HK-2 (cell line): ENCODE measurements around the gene BCOR.
A peak's percentile ranks its signal among the peaks of the same experiment; 100 is the strongest.

Experiments used
- DNase-seq: peaks from one replicate; pipeline ENCODE4 v3.0.0-alpha.2; 2018; ENCODE audit not compliant: unreplicated experiment

The BCOR gene

DNA sequence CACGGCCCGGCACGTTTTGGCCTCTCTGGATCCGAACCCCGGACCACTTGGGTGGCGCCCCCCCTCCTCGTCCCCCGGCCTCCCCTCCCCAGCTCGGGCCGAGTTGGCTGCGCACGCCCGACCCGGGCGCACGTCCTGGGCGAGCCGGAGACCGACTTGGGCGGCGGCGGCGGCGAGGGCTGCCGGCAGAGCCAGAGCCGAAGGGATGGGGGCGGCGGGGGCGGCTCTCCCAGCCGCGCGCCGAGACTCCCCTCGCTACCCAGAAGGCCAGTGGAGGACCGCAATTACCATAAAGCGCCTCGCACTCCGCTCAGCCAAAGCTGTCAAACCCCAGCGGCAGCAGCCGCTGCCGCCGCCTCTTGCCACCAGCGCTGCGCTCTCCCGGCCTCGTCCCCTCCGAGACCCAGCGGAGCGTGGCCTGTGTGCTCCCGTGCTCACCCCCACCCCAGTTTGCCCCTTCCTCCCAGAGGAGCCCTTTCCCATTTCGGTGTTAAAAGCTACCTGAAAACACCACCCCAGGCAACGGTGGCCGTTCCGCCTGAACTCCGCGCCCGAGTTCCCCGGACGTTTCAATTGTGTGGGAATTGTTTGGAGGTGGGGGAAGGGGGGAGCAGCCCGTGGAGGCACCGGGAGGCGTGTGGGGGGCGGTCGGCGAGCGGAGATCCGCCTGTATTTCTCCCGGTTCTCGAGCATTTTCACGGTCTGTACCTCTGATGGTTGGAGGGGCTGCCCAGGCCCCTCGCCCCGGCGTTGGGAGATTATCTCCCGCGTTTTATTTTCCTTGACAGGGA, 701 bp upstream of the BCOR start:
- peak; percentile 53 for DNase-seq

DNA sequence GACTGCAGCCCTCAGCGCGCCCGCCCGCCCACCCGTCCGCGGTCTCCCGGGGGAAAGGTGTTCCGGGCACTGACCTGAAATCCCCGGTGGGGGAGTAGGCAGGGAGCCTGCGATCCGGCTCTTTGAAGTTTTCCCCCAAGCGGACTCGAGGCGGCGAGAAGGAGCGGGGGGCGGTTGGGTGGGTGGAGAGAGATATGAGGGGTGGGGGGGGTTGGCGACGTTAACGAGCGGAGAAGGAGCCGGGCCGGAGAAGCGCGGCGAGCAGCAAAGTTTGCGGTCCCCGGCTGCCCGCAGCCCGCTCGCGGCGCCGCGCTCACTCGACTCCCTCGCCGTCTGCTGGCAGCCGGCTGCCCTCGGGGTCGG, 636 bp downstream of the BCOR start:
- DNase-seq = peak; percentile 24

DNA sequence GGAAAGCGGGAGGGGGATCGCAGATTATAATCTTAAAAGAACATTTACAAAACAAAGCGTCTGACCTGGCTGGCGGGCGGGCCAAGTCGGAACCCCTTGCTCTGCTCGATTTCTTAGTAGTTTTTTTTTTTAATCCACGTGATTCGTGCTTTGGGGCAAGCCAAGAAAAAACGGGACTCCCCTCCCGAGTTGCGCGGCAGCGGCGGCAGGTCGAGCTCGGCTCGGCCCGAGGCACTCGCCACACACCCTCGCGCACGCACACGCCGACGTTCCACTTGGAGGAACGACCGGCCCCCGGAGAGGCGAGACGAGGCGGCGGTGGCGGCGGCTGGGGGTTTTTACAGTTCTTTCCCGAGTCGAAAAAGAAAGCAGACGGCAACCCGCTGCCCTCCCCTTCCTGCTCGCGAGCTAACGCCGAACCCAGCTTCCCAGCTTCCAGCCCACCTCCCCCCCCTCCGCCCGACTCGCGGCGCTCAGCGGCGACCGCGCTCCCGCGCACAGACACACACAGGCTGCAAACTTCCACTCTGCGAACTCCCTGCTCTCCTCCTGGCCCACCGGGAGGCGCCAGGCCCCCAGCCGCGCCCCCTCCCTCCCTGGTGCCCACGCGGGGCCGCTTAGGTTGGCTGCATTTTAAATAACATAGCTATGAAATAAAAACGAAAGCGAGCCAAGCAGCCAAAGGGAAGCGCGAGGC, 1.2 kb downstream of the BCOR start:
- DNase-seq = peak; percentile 54

DNA sequence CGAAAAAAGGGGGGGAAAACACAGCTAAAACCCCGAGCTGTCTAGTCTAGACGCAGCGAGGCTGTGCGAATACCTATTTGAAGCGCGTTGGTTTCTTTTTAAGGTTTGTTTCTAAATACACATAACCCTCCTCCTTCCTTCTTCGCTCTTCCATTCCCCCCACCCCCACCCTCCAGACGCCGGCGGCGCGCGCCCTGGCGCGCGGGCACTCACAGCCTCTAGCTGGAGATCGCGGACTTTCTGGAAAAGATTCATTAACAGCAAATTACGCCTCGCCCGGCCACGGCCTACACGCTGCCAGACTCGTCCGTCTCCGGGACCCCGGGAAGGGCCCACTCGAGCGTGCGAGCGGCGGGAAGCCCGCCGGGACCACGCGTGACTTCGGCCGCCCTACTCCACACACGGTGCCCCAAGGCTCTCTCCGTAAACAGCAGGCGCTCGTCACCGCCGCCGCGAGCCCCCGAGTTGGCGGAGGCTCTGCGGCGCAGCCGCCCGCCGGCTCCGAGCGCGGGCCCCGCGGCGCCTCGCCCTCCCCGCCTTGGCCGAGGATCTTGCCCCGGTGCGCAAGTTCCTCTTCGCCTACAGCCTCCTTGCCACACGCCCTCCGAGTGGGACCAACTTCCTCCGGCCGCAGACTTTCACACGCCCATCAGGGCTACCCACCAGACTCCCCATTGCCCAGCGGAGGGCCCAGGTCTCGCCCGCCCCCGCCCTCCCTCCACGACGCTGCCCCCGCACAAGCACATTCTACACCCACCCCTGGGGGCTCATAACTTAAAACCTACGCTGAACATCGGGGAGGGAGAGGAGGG, 2.0 kb downstream of the BCOR start:
- DNase-seq = peak; percentile 26

DNA sequence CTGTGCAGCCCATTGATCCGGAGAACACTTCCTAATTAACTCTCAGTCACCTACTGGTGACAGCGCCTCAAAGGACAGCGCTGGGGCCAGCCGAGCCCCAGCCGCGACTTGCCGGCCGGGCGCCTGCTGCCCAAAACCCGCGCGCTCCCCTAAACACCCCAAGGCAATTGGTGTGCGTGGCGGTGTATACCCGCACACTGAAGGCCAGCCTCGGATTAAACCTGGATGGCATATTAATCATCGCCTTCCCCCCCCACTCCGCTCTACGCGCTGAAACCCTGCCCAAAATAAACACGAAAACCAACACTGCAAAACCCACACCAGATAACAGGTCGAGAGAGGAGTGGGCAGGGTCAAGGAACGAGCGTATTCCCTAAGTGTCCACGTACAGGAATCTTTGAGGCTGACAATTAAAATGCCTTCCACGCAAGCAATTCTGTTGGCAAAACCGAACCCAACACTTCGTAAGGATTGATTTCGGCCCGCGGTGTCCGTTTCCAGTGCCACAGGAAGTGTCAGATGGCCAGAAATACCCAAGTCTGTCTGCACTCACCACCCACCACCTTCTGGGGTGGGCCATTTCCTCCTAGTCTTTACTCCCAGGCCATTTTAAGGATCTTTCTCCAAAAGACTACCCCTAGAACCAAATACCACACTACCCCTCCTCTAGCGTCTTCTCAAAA, 2.7 kb downstream of the BCOR start:
- peak; percentile 7 for DNase-seq

DNA sequence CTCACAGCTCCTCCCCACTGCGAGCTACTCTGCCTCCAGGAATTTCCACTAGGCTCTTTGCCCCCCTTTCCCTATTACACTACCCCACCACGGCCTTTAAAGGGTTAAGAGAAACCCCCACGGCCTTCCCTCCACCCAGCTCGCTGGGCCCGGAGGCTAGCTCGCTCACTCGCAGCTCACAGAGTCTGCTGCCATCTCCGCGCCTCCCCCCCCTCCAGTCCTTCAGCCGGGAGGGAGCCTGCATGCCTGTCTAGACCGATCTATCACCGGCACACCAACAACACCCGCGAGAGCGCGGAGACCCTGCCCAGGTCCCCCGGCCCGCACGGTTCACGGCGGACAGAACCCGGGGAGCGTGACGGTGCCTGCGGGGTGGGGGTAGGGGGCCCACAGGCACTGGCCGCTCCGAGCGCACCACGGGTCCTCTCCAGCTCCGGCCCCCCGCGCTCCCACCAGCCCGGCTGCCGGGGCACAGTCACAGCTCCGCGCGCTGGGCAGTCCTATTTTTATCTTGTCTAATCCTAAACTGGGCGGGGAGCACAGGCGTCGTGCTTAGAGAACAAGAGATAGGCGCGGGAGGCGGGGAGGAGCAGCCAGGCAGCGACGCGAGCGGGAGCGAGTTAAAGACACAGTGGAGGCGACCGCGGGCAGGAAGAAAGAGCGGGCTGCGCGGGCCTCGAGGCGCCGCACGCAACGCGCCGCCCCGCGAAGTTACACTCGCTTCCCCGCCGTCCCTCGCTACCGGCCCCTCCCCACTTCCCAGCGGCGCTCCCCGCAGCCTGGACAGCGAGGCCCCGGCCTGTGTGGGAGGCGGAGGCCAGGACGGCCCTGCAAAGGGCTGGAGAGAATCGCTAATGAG, 3.5 kb downstream of the BCOR start:
- DNase-seq = no peak

DNA sequence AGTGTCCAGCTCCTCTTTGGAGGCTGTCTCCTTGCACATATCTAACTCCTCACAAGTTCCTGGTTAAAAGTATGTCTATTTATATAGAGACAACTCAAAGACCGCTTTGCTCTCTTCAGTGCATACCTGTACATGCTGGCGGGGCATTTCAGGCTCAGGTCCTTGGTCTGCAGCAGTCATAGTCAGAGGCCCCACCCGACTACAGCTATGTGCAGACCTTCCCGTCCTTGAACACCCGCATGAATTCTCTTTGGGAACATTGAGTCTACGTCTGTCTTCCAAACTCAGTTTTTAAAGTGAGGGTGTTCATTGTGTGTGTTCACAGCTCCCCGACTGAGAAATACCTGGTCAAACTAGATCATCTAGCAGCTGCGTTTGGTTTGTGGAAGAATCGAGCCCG, 4.2 kb downstream of the BCOR start:
- no peak for DNase-seq

DNA sequence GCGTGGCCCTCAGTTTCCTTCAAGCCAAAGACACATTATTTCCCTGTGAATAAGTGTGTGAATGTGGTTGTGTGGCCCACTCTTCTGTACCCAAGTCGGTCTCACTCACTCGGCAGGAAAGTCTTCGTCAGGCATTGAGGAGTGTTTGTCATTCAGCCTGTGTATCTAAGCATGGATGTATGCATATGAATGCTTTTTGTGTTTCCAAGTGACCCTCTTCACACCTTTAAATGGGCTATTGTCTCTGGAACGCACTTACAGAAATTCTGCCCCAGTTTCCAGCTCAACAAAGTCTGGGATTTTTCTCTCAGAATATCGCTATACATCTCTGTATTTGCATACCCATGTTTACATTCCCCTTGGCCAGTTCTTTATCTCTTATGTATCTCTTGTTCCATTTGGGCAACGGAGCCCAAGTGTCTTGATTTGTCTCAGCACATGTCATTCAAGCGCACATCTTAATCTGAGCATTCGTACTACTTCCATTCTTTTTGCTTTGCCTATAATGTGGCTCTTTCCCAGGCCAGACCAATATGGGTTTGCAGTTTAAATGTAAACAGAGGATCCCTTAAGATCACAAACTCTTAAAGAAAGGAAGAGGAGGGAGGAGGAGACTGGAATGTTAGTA, 4.8 kb downstream of the BCOR start:
- DNase-seq = no peak

DNA sequence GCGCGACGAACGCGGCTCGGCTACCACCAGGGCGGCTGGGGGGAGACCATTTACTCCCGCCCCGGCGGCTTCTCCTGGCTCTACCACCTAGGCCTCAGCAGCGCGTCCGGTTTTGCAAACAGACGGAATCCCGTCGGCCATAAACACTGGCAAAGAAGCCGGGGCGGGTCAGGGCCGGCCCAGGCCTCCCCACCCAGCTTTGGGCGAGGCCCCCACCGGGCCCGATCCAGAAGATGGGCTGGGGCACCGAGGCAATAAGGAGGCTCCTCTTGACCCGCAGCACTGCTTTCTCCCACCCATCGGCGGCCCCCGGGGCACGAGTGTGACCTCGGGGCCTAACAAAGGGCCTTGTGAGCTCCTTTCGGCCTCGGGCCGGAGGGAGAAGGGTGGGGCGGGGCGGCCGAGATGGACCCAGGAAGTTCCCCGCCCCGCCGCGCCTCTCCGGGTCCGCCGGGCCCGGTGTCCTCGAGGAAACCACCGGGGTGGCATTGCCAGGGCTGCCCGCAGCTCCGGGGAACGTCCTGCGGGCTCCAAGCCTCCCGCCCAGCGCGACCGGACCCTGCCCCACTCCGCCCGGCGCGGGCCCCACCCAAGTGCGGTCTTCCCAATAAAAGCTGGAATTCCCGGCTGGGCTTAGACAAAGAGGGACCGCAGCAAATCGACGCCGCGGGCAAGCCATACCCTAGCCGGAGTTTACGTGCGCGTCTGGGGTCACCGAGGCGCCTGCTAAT, 5.9 kb downstream of the BCOR start:
- DNase-seq = no peak

DNA sequence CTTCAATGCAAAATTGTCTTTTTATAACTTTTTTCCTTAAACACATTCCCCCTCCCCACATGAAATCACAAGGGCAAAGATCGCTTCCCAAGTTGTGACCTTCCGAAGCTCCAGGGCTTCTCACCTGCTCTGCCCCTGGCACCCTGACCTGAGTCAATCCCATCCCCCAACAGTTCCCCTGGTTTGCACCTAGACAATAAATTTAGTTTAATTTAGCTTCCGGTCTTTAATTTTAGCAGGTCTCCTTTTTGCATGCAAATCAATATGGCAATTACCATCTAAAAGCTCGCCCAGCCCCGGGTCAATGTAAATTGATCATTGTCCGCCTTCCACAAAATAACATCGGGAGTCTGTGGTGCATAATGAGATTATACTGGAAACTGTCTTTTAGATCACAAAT, 6.8 kb downstream of the BCOR start:
- DNase-seq = no peak

DNA sequence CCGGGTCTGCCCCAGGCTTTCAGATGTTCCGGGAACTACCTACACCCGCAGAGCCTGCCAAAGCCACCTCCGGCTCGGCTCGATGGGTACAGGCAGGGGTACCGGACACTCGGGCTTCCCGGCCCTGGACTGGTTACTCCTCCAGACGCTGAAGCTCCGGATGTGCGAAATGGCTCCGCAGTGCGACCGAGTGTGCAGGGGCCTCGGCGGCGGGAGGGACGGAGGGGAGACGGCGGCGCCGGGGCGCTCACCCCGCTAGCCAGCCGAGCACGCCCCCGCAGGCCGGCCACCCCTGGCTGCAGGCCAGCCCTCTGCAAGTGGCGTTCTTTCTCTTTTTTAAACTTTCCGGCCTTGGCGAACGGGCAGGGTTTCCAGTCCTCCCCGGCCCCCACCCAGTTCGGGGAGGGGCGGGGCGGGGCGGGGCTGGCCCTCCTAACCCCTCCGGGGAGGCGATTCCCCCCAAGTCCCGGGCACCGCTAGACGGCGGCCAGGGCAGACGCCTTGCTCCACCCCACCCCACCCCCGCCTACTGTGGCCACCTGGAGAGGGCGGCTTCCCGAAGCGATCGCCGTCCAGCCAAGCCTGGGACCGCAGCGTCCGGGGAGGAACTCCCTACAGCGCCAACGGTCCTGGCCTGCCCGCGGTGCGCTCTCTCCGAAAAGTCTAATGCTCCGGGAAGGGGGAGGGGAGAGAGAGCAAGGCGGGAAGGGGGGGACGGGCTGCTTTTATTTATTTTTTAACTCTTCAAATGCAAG, 7.5 kb downstream of the BCOR start:
- DNase-seq = no peak

DNA sequence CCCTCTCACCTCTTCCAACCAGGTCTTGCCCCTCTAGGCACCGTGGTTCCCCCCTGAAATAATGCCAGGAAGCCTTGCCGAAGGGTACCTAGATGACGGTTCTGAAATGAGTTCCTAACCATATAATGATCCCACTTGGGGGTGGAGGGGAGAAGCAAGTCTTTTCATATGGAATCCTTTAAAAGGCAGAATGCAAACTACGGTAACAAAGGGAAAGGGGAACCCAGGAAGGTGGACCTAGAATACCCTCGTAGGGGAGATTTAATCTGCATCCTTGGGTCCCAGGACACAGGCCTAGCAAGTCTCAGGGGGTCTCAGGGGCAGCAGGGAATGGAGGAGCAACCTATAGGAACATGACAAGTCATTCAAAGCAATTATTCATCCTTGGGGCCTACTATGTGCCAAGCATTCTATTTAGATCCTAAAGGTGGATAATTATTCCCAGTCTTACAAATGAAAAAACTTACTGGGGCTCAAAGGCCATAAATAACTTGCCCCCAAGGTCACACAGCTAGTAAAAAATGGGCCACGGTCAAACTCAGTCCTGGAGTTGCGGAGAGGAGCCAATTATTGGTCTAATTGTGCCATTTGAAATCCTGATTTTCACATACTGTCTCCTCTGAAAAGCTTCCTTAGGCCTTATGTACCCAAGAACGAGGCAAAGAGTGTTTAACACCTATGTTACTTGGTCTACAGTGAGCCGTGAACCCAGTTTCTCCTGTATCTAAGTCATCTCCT, 8.8 kb downstream of the BCOR start:
- no peak for DNase-seq

DNA sequence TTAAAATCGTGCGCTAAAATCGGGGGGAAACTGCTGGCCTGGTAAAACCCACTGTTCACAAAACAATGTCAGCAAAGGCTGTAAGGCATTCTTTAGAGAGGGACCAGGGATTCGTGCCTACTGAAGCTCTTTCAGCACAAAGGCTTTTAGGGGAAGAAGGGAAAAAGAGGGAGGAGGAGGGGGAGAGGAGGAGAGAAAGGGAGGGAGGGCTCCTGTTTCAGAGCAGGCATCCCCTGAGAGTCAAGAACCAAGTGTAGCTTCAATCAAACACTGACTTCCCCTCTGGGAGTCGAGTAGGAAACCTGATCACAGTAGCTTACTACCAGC, 9.5 kb downstream of the BCOR start:
- DNase-seq = no peak

DNA sequence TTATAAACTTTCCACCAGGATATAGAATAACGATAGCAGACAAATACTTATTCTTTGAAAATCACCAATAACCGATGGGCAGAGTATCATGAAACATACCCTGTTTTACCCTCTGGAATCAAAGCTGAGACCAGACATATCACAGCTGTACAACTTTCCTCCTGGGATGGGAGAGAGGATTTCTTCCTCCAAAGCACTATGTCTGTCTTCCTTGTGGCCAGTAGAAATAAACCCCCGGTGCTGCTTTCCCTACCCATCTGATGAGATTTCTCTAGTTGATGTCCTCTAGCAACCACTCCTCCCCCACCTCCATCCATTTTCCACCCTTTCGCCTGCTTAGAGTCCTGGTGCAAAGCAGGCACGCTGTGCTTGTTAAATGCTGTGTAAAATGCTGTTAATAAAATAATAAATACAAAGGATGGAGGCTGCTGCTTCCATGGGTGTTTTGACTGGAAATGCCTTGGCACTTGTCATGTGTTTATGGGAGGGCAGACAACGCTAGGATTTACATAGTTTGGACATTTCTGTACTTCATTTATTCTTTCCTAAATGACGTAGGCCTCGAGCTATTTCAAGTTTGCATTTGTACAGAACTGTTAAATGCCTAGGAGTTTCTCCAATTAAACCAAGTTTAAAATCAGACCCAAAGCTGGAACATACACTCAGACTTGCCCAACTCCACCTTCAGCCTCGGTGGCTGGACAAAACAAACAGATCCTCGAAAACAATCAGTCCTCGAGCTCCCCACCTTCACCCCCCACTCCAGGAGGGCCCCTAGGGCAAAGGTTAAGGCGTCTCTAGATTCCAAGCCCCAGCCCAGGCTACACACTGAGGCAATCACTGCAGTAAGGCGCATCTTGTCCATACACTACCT, 10.1 kb downstream of the BCOR start:
- DNase-seq = no peak

DNA sequence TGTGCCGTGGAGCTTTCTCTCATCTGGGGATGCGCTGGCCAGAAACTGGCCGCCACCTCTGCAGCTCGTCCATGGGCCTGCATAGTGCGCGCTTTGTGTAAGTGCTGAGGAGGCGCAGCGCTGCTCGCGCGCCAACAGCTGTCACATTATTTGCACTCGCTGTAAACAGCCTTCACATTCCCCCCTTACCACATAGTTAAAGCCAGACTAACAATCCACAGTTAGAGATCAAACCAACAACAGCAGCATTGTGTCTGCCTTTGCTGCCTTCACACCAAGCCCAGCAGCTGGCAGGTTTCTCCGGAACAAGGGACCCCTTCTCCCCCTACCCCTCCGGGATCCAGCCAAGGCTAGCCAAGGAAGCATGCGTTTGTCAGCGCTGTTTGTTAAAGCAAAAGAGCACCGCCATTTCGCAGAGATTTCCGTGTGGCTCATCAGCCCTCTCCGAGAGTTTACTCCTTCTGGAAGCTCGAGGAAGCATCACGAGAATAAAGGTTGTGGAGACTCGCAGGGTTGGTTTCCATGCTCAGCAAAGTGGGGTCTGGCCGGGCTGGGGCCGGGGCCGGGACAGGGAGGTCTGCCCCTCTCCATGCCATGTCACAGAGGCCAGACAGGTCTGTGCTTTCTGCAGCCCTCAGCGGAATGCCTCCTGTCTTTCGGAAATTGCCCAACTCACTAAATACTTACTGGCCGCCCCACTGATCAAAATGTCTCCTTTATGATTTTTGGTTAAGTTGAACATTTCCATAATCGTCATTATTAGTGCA, 11.0 kb downstream of the BCOR start:
- no peak for DNase-seq

DNA sequence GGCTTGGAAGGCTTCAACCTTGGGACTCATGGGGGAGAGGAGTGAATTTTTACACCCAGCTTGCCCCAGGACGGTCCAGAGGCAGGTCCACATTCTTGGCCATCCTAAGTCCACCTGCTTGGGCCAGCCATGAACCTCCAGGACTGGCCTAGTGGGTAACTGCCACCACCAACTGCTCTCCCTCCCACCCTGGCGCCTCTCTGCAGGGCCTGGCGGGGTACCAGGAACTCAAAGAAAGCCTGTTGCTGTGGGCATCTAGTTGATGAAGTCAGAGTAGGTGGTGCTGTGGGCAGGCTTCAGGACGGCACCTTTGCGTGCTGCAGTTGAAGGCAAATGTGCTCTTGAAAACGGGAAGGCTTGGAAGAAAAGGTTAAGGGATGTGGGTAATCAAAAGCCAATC, 12.0 kb downstream of the BCOR start:
- DNase-seq = no peak

DNA sequence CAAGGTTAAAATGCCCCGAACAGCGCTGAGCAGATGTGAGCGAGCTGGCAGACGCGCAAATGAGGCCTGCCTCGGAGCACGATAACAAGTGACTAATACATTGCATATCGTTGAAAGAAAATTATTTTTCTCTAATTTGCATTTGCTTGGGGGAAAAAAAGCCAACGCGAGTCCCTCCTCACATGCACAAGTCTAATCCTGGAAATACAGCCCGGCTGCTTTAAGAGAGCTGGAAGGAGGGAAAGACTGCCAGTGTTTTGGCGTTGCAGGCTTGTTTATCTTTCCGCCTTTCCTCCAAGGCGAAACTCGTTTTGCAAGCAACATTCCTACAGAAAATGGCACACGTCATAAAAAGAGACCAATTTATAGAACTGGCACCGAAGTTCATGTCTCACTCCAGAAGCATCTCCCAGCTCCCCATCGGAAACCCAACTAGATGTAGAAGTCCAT, 12.6 kb downstream of the BCOR start:
- no peak for DNase-seq
